ENCODE data around the gene BCAR3.
A peak's percentile ranks its signal among the peaks of the same experiment; 100 is the strongest.
"Not testable (repeated sequence)": the region's sequence is repeated elsewhere in the genome, so short reads cannot be mapped to it uniquely, and the experiment has no call there.

BCAR3 gene

DNA sequence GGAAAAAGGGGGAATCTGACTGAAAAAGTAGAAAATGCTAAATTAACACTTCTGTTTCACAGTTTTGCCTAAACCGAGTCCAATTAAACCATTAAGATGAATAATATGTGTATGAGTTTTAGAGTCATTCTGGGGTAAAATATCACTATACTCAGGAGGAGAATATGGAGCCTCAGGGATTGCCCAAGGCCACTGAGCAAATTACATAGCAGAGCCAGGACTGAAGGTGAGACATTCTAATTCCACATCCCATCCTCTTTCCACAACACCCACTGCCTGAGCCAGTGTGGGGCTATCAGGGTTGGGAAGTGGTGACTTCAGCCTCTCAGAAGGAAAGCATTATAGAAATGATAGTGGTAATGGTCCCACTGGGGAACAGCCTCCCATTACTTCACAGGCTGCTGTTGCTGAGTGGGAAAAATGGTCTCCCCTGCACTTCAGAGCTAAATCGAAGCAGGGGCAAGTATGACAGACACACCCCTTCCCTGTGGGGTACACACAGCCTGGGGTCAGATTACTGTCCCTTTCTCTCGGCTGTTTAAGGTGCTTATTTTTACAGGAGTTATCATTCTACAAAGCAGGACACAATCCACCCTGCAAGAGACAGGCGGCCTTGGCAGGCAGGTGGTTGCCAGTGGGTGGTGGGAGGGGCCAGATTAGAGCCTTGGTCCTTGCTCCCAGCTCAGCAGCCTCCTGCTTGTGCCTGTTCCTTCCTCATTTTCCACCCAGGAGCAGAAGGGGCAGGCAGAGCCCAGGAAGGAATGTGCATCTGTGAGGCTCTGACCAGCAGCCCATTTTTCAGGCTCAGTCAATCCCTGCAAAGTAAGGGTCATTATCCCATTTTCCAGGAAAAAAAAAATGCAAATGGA lies 9.5 kb upstream of the BCAR3 start:
- DNase-seq (ENCODE audit: low read depth, low spot score), result no peak
- H3K27ac ChIP-seq, result peak overlapping the region; percentile 100

DNA sequence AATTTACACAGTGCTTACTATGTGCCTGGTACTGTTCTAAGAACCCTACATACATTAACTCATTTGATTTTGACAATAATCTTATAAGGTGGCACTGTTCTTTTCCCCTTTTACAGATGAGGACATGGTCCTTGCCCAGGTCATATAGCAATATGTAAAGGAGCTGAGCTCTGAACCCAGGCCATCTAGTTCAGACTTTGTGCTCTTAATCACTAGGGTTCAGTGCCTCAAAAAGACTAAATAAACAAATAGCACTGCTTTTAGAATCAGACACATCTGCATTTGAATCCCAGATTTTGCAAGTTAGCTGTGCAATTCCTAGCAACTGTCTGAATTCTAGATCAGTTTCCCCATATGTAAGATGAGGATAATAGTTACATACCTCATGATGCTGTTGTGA lies 8.7 kb upstream of the BCAR3 start:
- no peak for DNase-seq (ENCODE audit: low read depth, low spot score)
- H3K27ac ChIP-seq, result peak overlapping the region; percentile 100

DNA sequence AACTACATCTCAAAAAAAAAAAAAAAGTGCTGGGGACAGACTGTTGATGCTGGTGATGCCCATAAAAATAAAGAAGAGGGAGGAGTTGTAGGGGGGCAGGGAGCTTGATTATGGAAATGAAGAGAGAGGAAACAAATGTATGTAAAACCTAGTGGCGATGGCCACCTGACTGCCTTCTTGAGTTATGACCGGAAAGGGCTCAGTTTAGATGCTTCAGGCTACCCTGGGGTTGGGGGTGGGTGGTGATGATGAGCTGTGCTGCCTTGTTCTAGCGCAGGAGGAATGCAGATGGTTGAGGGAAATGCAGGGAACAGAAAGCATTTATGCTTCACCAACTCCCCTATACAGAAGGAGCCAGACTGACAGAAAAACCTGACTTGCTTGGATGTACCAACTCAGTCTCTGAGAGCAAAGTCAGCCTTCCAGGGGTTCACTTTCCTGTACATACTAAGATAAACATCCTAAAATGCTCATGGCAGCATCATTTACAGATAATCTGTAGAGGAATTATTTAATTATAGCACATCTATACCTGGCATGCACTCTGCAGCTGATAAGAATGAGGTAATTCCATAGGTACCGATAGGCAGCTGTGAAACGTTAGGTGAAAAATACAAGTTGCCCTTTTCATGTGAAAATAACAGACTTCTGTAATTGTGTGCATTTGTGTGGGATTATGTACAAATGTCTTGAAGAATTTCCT lies 8.0 kb upstream of the BCAR3 start:
- no peak overlapping the region for H3K27ac ChIP-seq
- DNase-seq (ENCODE audit: low read depth, low spot score), result no peak

DNA sequence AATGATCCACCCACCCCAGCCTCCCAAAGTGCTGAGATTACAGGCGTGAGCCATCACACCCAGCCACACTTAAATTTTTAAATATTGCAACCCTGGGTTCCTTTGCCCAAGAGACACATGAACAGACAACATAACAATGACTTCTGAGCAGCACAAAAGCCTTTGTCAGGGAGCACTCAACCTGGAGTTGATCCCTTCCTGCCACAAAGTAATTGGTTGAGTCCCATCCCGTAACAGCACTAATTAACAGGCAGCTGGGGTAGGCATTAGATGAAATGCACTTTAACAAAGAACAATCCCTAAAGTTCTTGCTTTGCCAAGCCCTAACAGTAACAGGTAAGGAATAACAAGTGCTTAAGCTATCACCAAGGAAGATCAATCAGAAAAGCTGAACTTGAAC lies 5.9 kb upstream of the BCAR3 start:
- DNase-seq (ENCODE audit: low read depth, low spot score), result no peak

DNA sequence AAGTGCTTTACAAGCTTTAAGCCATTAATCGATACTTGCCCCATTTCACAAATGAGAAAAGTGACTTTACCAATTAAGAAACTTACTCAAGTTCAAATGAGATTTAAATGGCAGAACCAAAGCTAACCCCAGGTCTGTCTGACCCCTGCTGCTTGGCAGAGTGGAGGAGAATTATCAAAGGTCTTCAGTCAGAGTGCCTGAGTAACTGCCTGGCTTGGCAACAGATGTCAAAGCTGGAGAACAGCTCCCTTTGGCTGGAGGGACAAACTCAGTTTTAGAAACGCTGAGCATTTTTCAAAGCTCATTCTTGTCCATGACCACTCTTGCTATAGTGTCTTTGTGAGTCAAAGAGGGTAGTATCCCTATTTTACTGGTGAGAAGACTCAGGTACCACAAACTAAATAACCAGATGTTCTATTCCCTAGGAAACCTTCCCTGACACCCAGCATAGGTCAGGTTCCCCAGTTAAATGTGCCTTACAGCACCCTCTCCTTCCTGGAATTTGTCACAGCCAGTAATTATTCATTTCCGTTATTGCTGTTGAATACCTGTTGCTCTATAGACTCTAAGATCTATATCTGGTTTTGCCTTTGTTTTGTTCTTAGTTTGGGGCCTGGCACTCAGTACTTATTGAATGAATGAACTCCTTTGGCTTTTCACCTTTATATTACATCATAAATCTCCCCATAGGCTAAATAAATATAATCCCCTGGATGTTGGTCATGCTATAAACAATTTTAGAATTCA lies 5.0 kb upstream of the BCAR3 start:
- DNase-seq (ENCODE audit: low read depth, low spot score), result no peak
- peak overlapping the region; percentile 45 for H3K27ac ChIP-seq

More for the DNA sequence above, 5.9 kb upstream of the BCAR3 start:
- H3K27ac ChIP-seq, result peak overlapping the region; percentile 45

DNA sequence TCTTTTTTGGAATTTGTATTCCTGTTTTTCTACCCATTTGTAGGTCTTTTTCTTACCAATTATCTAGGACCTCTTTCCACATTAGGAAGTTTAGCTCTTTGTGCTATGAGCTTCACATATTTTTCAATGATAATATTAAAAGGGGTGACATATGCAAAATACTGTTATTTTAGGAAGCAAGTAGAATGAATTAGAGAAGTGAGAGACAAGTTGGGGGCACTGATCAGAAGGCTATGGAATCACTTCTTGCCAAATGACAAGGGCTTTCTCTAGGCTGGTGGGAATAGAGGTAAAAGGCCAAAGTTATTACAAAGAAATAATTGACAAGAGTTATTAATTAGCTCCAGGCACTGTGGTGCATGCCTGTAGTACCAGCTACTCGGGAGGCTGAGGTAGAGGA lies 4.3 kb upstream of the BCAR3 start:
- no peak overlapping the region for H3K27ac ChIP-seq
- no peak for DNase-seq (ENCODE audit: low read depth, low spot score)

DNA sequence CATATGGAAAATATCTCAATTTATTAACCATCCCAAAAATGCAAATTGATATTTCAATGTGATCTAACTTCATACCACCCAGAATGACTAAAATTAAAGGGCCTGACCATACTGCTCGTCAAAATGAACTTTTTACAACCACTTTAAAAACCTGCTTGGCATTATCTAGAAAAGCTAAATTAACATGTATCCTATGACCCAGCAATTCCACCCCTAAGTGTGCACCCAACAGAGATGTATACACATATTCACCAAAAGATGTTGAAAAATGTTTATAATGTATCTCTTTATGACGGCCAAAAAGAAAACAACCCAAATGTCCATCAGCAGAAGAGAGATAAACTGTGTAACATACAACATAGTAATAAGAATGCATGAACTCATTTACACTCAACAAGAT lies 1.6 kb upstream of the BCAR3 start:
- H3K27ac ChIP-seq, result peak overlapping the region; percentile 98
- DNase-seq (ENCODE audit: low read depth, low spot score), result no peak

DNA sequence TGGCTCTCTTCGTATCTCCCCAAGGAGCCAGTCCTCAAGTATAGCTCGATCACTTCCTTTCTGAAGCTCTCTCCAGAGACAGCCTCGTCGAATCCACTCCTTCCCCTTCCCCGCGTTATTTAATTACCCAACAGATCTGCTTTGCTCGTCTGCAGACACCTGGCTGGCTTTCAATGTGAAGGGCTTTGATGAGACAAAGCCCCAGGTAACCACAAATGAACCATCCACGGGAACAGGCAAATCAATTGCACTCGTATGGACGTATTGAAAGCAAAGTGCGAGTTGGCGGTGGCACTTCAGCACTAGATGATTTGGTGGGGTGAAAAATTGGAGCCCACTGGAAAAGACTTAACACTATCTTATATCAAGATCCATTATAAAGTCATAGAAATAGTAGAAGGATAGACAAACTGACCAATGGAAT lies 364 bp upstream of the BCAR3 start:
- no peak for DNase-seq (ENCODE audit: low read depth, low spot score)
- peak overlapping the region; percentile 98 for H3K27ac ChIP-seq

DNA sequence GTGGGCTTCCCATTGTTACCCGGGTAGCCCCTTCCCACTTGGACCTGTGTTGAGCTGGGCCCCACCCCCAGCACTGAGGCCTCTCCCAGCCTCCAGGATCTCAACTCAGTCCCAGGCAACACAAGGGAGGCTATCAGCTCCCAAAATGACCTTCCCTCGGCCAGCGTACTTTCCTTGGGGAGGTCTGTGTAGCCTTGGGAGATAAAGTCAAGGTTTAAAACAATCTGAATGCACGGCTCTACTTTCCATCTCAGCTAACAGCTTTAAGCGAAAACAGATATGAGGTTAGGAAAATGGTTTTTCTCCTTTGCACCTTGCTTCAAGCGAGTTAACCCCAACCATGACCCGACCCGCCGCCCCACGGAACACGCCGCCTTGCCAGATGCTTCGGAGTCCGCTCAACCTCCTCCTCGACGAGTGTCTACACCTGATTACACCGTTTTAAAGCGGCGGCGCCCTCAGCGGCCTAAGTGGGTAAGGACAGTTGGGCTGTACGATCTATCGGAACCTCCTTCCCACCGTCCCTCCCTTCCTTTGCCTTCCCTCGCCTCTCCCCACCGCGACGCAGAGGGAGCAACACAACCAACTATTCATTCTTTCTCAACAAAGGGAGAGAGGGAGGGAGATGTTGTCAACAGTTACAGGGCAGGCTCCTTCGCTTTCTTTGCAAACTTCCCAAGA lies 1.1 kb downstream of the BCAR3 start:
- peak overlapping the region; percentile 98 for H3K27ac ChIP-seq
- no peak for DNase-seq (ENCODE audit: low read depth, low spot score)

DNA sequence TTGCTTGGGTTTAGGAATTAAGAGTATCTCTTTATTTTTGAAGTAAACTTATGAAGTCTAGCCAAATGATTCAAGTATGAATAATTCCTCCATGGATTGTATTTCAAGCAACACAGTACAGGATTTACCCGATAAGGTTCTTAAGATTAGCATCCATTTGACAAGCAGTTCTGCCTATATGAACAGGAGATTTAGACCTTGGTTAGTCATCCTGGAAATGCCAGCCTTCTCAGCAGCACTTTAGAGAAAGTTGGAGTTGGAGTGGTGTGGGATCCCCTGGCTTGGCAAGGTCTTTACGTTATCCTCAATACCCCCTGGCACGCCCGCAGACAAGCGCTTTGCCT lies 1.6 kb downstream of the BCAR3 start:
- no peak for DNase-seq (ENCODE audit: low read depth, low spot score)
- H3K27ac ChIP-seq, result peak overlapping the region; percentile 98

DNA sequence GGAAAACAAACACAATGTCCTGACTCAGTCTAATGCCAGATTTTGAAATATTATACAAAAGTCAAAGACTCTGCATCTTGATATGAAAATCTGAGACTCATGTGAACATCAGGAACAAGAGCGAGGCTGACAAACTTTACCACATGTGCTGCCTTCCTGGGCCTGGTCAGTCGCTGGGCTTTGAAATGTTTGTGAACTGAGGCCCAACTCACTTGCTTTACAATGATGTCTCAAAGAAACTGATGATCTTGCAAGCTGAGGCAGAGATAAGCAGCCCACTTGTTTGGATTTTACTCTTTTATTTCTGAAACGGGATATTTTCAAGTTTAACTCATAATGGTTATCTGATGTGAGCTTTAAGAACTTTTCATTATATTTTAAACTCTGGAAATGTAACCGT lies 2.1 kb downstream of the BCAR3 start:
- no peak for DNase-seq (ENCODE audit: low read depth, low spot score)
- H3K27ac ChIP-seq, result peak overlapping the region; percentile 98

DNA sequence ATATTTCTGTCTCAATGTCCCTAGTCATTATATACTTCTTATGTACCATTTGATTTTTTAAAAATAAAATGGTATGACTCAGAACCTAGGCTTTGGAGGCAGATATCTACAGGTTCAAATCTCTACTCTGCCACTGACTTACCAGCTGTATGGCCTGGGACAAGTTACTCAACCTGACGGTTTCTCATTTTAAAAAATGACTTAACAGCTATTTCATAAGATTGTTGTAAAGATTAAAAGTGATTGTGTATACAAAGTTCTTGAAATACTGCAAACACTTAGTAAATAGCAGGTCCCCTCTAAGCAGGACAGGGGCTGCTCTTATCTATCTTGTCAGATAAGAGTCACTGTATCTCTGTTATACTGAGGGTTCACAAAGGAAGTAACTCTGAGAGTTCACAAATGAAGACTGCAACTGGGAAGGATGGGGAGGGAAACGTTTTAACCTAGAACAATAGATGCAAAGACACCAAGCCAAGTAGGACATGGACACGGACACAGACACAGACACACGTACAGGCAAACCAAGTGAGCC lies 2.6 kb downstream of the BCAR3 start:
- no peak for DNase-seq (ENCODE audit: low read depth, low spot score)
- peak overlapping the region; percentile 98 for H3K27ac ChIP-seq

DNA sequence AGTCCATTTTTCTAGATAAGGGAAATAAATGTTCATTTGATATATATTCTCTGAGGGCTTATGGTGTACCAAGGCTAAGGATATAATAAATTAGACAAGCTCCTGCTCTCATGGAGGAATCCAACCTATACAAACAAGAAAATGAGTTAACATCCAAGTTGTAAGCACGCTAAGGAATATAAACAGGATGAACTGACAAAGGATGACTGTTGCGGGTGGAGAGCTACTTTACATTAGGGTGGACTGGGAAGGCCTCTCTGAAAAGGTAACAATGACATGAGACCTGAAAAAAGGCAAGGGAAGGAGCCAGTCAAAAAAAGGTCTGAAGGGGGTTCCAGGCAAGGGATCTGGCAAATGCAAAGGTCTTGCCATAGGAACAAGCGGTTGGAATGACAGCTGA lies 3.1 kb downstream of the BCAR3 start:
- DNase-seq (ENCODE audit: low read depth, low spot score), result no peak
- peak overlapping the region; percentile 98 for H3K27ac ChIP-seq

DNA sequence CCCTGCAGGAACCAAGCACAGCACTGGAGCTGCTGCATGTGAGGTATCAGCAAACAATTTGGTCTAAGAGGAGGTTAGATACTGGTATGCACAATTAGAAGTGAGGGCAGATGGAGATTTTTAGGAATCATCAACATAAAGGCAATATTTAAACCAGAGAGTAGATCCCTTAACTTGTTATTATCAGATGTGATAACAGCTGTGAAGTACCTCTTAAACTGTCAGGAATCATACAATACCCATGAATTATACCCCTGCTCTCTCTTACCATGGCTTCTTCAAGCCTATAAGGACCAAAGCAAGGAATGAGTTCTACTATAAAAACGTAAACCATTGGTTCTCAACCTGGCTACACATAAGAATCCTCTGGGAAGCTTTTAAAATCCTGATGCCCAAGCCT lies 3.9 kb downstream of the BCAR3 start:
- H3K27ac ChIP-seq, result peak overlapping the region; percentile 98
- DNase-seq (ENCODE audit: low read depth, low spot score), result no peak

DNA sequence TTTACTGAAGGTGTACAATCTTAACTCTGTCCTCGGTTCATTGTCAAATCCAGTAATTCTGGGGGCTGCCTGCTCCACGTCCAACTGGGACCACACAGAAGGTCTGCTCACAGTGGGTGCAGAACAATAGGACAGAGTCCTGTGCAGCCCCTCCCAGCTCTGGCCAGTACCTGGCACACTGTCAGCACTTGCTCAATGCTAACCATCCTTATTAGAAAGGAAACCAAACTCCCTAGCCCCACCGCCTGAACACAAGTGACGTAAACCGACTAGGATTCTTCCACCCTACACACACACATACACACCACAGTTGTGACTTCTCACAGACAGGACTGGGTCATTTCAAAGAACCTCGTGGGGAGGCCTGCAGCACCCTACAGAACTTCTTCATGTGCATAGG lies 5.2 kb downstream of the BCAR3 start:
- no peak for DNase-seq (ENCODE audit: low read depth, low spot score)
- peak overlapping the region; percentile 98 for H3K27ac ChIP-seq

DNA sequence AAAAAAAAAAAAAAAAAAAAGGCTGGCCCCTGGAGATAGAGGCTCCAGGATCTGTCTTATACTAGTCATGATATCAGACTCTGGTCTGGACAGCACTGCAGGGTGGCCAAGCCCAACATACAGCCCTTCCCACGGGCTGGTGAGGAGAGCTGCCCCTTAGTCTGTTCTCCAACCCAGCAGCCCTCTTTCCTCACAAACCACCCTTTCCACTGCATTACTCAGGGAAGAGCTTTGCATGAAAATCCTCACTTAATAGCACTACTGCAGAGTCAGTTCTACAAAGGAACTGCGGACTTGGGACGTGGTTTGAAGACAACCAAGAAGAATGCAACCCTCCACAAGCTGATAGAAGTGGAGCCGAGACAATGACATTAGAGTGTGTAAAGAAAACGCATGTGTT lies 5.7 kb downstream of the BCAR3 start:
- no peak for DNase-seq (ENCODE audit: low read depth, low spot score)
- H3K27ac ChIP-seq, result peak overlapping the region; percentile 98

DNA sequence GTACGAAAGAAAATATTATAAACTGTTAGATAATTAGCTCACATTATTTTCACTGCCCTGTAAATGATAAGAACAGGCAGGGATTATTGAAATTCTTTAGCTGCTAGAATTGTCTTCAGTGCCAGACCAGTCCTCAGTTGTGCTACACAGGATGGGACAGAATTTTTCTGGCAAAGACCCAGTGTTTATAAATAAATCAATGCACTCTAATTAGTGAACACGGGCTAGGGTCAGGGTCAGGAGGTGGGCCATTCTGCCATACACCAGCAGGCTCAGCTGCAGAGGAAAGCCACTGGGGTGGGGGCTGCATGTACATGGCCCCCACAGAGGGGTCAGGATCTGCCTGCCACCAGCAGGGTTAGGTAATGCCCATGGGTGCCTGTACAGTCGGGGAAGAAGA lies 6.4 kb downstream of the BCAR3 start:
- H3K27ac ChIP-seq, result peak overlapping the region; percentile 37
- no peak for DNase-seq (ENCODE audit: low read depth, low spot score)

DNA sequence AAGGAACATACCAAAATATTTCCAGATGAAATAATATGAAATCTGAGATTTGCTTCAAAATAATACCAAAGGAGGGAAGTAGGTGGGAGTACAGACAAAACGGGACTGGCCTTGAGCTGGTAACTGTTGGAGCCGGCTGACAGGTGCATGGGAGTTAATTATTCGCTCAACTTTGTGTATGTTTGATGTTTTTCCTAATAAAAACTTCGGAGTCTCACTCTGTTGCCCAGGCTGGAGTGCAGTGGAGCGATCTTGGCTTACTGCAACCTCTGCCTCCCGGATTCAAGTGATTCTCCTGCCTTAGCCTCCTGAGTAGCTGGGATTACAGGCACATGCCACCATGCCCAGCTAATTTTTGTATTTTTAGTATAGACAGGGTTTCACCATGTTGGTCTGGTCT lies 7.6 kb downstream of the BCAR3 start:
- DNase-seq (ENCODE audit: low read depth, low spot score), result not testable (repeated sequence)

DNA sequence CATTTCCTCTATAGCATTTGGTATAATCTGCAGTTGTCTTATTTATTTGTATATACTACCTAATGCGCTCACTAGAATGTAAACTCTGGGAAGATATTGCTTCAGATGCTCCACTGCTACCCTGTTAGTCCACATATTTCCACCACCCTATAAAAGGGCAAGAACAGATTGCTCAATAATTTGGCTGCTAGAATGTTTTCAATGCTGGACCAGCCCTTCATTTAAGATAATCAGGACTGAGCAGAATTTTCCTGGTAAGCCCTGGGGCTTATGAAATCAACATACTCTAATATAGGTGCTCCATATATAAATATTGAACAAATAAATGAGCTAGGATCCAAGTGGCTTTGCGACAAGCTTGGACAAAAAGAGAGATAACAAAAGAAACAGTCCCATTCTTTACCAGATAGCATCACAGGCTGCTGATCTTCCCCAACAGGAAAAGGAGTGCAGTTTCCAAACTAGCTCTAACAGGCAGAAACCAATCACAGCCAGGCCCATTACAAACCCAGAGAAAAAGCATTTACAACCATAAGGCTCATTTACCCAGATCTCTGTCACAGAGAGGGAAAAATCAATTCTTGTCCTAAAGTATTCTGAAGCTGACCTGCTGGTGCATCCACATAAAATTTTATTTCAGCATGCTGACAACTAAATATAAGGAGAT lies 8.3 kb downstream of the BCAR3 start:
- DNase-seq (ENCODE audit: low read depth, low spot score), result no peak
- peak overlapping the region; percentile 37 for H3K27ac ChIP-seq

More for the DNA sequence above, 7.6 kb downstream of the BCAR3 start:
- peak overlapping the region; percentile 37 for H3K27ac ChIP-seq
